PC-9 (cell line): ENCODE results near the gene TMEM171. TPM values are rescaled to one million over a fixed set of nuclear protein-coding genes. Genes with fewer than 3 reads are reported as not detected.
A peak's percentile ranks its signal among the peaks of the same experiment; 100 is the strongest.

ENCODE experiments used
- BruUV-seq: library from RNA; stranded (reverse); fragments of 400-500 nt; replicated peaks from 2 replicates; lab custom pipeline; 2021; lab: Mats Ljungman, UMichigan
- CTCF ChIA-PET: fragments of 300-600 bp; sonication (Branson Sonifier 250); formaldehyde crosslinking; loops from one replicate; lab custom pipeline; 2022; ENCODE audit warnings: antibody characterized with exemption; lab: Charles Lee
- POLR2A ChIA-PET: fragments of 300-600 bp; sonication (Branson Sonifier 250); formaldehyde crosslinking; loops from one replicate; lab custom pipeline; 2022; ENCODE audit warnings: antibody characterized with exemption; ENCODE audit not compliant: unreplicated experiment; lab: Charles Lee
- DNase-seq, 2 experiments: peaks; one replicate each; pipeline versions ENCODE4 v3.0.0 to v3.0.0-alpha.2; 2015 to 2022; ENCODE audit warnings: mixed read lengths in 1 of 2
- H2AFZ ChIP-seq: fragments of 200-600 bp; sonication (generic); 2 replicates; pipeline ENCODE4 v1.8.1; 2017; ENCODE audit warnings: antibody characterized with exemption
- H3F3A ChIP-seq: fragments of 200-600 bp; sonication (generic); 2 replicates; pipeline ENCODE4 v1.8.1; 2017; ENCODE audit warnings: antibody characterized with exemption, mild to moderate bottlenecking, low read depth; ENCODE audit not compliant: insufficient read depth
- H3K27ac ChIP-seq: fragments of 200-600 bp; sonication (generic); 2 replicates; pipeline ENCODE4 v1.6.1; 2016; ENCODE audit warnings: mixed run types
- H3K27me3 ChIP-seq: fragments of 200-600 bp; sonication (generic); 2 replicates; pipeline ENCODE4 v1.6.1; 2016; ENCODE audit warnings: low read depth, mixed run types; ENCODE audit not compliant: insufficient read depth
- H3K36me3 ChIP-seq: fragments of 200-600 bp; sonication (generic); 2 replicates; pipeline ENCODE4 v1.6.1; 2016; ENCODE audit warnings: low read depth, mixed run types
- H3K4me1 ChIP-seq: fragments of 200-600 bp; sonication (generic); replicated peaks from 2 replicates; pipeline ENCODE4 v1.6.1; 2016; ENCODE audit warnings: mixed run types; ENCODE audit not compliant: insufficient read depth
- H3K4me2 ChIP-seq: fragments of 200-600 bp; sonication (generic); 2 replicates; pipeline ENCODE4 v1.6.1; 2017; ENCODE audit warnings: mixed run types
- H3K4me3 ChIP-seq: fragments of 200-600 bp; sonication (generic); 2 replicates; pipeline ENCODE4 v1.6.1; 2016; ENCODE audit warnings: mixed run types
- H3K79me2 ChIP-seq: fragments of 200-600 bp; sonication (generic); 2 replicates; pipeline ENCODE4 v1.6.1; 2017; ENCODE audit warnings: low read depth, mixed run types
- H3K9me2 ChIP-seq: fragments of 200-600 bp; sonication (generic); 2 replicates; pipeline ENCODE4 v1.8.1; 2017; ENCODE audit warnings: mild to moderate bottlenecking; ENCODE audit not compliant: insufficient read depth
- H3K9me3 ChIP-seq: fragments of 200-600 bp; sonication (generic); 2 replicates; pipeline ENCODE4 v1.8.1; 2016; ENCODE audit warnings: low read depth; ENCODE audit not compliant: insufficient read depth
- H4K20me1 ChIP-seq: fragments of 200-600 bp; sonication (generic); 2 replicates; pipeline ENCODE4 v1.8.1; 2017; ENCODE audit not compliant: insufficient read depth
- EZH2 ChIP-seq: fragments of 200-600 bp; sonication (generic); IDR thresholded peaks from 2 replicates; pipeline ENCODE4 v1.8.0; 2017; ENCODE audit warnings: antibody characterized with exemption, low read depth
- intact Hi-C: fragments of 100-400 bp; cut with micrococcal nuclease; formaldehyde crosslinking; loops from one replicate; pipeline ENCODE4 v1.10.0; 2022; ENCODE audit not compliant: unreplicated experiment
- total RNA-seq: library from RNA; stranded (reverse); gene quantifications from 2 replicates; pipeline ENCODE4 v1.2.3, GENCODE V29; 2021
- TF ChIP-seq, protein P1 (sequence below): fragments of 200-600 bp; sonication (generic); conservative IDR thresholded peaks from 2 replicates; pipeline ENCODE4 v1.6.1; 2017; ENCODE audit warnings: mixed run types, antibody characterized with exemption, mild to moderate bottlenecking, moderate library complexity

TMEM171 gene
- total RNA-seq, 1 experiment from 2014 or later, result 7.8 TPM

- H3K4me2 ChIP-seq, result no peak overlapping the region
- intact Hi-C loops, result no loop called here
- no peaks in the 10 kb centered on the region for H3K27me3 ChIP-seq
- no TSS peak for BruUV-seq
- no peaks in the 10 kb centered on the region for H3K4me1 ChIP-seq
- no peaks in the 10 kb centered on the region for H3K36me3 ChIP-seq
- H4K20me1 ChIP-seq, result no peaks in the 10 kb centered on the region
- no peaks in the 10 kb centered on the region for H3K9me2 ChIP-seq
- DNase-seq, result no peak
- no peaks in the 10 kb centered on the region for H3F3A ChIP-seq
- no peak overlapping the region for H3K27ac ChIP-seq
- CTCF ChIA-PET, result no interaction called here
- TF ChIP-seq, protein P1, sequence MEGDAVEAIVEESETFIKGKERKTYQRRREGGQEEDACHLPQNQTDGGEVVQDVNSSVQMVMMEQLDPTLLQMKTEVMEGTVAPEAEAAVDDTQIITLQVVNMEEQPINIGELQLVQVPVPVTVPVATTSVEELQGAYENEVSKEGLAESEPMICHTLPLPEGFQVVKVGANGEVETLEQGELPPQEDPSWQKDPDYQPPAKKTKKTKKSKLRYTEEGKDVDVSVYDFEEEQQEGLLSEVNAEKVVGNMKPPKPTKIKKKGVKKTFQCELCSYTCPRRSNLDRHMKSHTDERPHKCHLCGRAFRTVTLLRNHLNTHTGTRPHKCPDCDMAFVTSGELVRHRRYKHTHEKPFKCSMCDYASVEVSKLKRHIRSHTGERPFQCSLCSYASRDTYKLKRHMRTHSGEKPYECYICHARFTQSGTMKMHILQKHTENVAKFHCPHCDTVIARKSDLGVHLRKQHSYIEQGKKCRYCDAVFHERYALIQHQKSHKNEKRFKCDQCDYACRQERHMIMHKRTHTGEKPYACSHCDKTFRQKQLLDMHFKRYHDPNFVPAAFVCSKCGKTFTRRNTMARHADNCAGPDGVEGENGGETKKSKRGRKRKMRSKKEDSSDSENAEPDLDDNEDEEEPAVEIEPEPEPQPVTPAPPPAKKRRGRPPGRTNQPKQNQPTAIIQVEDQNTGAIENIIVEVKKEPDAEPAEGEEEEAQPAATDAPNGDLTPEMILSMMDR, result no peak
- no peak for TF ChIP-seq EZH2
- no peak overlapping the region for H3K4me3 ChIP-seq
- H3K9me3 ChIP-seq, result no peaks in the 10 kb centered on the region
- no peaks in the 10 kb centered on the region for H3K79me2 ChIP-seq
- POLR2A ChIA-PET, result no interaction called here
- H2AFZ ChIP-seq, result no peak overlapping the region
Measured at GRCh38 chr5:73150876-73151275, 30.5 kb downstream of the TMEM171 start.

DNA sequence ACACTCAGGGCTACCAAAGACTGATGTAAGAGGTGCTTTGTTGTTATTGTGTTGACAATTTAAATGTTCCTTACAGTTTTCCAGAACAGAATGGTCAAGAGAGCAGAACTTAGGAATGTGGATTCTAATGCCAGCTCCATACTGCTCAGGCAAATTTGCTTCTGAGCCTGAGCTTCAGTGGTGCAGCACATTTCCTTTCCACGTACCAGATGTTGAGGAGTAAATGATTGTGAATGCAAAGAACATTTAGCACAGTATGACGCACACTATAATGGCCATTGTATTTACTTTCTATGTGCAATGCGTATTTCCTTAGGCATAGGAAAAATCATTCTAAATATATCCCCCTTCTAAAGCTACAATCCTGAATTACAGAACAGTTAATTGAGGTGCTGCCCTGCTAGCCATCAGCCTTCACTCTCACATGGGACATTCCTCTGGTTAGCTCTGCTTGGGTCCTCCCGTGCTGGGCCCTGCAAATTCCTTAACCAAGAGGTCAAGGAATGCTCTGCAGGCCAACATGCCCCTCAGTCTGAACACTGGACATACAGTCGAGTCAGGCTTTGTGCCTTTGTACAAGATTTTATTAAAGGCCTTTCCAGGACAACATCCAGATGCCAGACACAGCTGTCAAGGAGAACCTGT is 31.5 kb downstream of the TMEM171 start:
- no peaks in the 10 kb centered on the region for H3F3A ChIP-seq
- intact Hi-C loops, result no loop called here
- ChIA-PET POLR2A (no interaction called here), CTCF (interaction anchor here (1.3 kb wide), 1 partner anchor 64 kb away, joined by 4 read pairs; no protein-coding TSS in a partner anchor)
- H2AFZ ChIP-seq, result no peak overlapping the region
- no peaks in the 10 kb centered on the region for H3K79me2 ChIP-seq
- H3K4me1 ChIP-seq, result no peaks in the 10 kb centered on the region
- no TSS peak for BruUV-seq
- H3K36me3 ChIP-seq, result no peaks in the 10 kb centered on the region
- H4K20me1 ChIP-seq, result no peaks in the 10 kb centered on the region
- no peak for TF ChIP-seq EZH2
- TF ChIP-seq, protein P1, result no peak
- no peak overlapping the region for H3K4me3 ChIP-seq
- no peak overlapping the region for H3K4me2 ChIP-seq
- H3K27ac ChIP-seq, result no peak overlapping the region
- no peaks in the 10 kb centered on the region for H3K9me3 ChIP-seq
- no peak for DNase-seq
- H3K9me2 ChIP-seq, result no peaks in the 10 kb centered on the region
- H3K27me3 ChIP-seq, result no peaks in the 10 kb centered on the region

DNA sequence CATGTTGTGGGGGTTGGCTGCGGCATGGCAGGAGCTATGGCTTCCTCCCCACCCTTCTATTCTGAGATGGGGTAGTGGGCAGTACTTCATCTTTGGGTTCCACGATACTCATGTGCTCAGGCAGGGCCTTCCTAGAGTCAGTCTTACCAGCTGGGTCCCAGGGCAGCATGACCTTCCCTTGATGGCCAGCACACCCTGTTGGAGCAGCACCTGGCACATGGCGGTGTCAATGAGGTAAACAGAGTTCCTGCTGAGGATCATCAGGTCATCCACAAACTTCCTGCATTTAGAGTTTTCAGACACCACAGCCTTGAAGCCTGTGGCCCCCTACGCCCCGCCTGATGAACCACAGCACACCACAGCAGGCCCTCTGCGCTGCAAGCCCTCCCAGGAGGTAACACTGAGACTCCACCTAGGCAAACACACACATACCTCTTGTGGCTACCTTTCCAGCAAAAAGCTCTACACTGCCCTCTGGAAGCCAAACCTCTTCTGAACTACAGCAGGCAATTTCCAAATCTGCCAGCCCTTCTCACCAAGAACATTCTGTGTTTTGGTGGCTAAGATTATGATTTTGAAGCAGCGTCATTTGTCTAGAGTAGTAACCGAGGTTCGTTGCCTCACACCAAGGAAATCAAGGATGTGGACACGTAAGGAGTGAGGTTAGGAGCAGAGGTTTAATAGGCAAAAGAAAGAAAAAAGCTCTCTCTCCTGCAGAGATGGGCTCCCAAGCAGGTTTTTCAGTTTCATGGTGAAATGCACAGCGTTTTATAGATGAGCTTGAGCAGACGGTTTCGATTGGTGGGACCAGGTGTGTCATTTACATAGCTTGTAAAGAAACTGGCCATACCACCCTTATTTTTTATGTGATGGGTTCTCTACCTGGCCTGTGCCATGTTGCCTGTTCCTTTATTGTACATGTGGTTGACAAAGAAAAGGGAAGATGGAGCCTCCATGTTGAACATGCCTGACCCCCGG is 32.3 kb downstream of the TMEM171 start:
- no peak for DNase-seq
- no peaks in the 10 kb centered on the region for H3K4me1 ChIP-seq
- no peaks in the 10 kb centered on the region for H3K79me2 ChIP-seq
- H3F3A ChIP-seq, result no peaks in the 10 kb centered on the region
- no peaks in the 10 kb centered on the region for H3K9me3 ChIP-seq
- no peaks in the 10 kb centered on the region for H4K20me1 ChIP-seq
- H2AFZ ChIP-seq, result no peak overlapping the region
- BruUV-seq, result no TSS peak
- CTCF ChIA-PET, result interaction anchor here (1.3 kb wide), 1 partner anchor 63 kb away, joined by 4 read pairs; no protein-coding TSS in a partner anchor
- TF ChIP-seq EZH2, result no peak
- TF ChIP-seq, protein P1, result peak; percentile 42; the same call in 1 of the 2 replicates
- no peaks in the 10 kb centered on the region for H3K27me3 ChIP-seq
- intact Hi-C loops, result no loop called here
- POLR2A ChIA-PET, result no interaction called here
- H3K9me2 ChIP-seq, result no peaks in the 10 kb centered on the region
- no peak overlapping the region for H3K4me3 ChIP-seq
- no peaks in the 10 kb centered on the region for H3K36me3 ChIP-seq
- H3K4me2 ChIP-seq, result no peak overlapping the region
- no peak overlapping the region for H3K27ac ChIP-seq
